Neural cell (in vitro differentiated cells): ENCODE measurements around the gene EML6. TPM values are rescaled to one million over a fixed set of nuclear protein-coding genes. Genes with fewer than 3 reads are reported as not detected.

ENCODE experiments used
- H2AFZ ChIP-seq: fragments of 200-600, 300-800 bp; sonication (generic), shearing (Covaris generic); 2 replicates; pipeline ENCODE4 v1.6.0; 2014; ENCODE audit warnings: low read depth, mild to moderate bottlenecking, antibody characterized with exemption, low read length, moderate library complexity
- H3F3A ChIP-seq: fragments of 200-600 bp; shearing (Covaris generic); 2 replicates; pipeline ENCODE4 v1.6.1; 2016; ENCODE audit warnings: mild to moderate bottlenecking, moderate library complexity, mixed read lengths, antibody characterized with exemption, low read length; ENCODE audit not compliant: insufficient read depth, poor library complexity, severe bottlenecking
- H3K27ac ChIP-seq: fragments of 200-600, 300-800 bp; sonication (generic), shearing (Covaris generic); 2 replicates; pipeline ENCODE4 v1.5.1; 2014; ENCODE audit warnings: mild to moderate bottlenecking, low read length, moderate library complexity
- H3K27me3 ChIP-seq: fragments of 300-800, 200-600 bp; sonication (generic), shearing (Covaris generic); 2 replicates; pipeline ENCODE4 v1.6.0; 2014; ENCODE audit warnings: mild to moderate bottlenecking, low read depth, low read length, moderate library complexity; ENCODE audit not compliant: insufficient read depth
- H3K36me3 ChIP-seq: fragments of 300-800, 200-600 bp; sonication (generic), shearing (Covaris generic); 2 replicates; pipeline ENCODE4 v1.5.1; 2014; ENCODE audit warnings: mild to moderate bottlenecking, antibody characterized with exemption, low read length, moderate library complexity; ENCODE audit not compliant: insufficient read depth
- H3K4me2 ChIP-seq: fragments of 300-800, 200-600 bp; sonication (generic), shearing (Covaris generic); 2 replicates; pipeline ENCODE4 v1.6.0; 2014; ENCODE audit warnings: mild to moderate bottlenecking, low read length
- H3K4me3 ChIP-seq: fragments of 300-800, 200-600 bp; sonication (generic), shearing (Covaris generic); 2 replicates; pipeline ENCODE4 v1.5.1; 2014; ENCODE audit warnings: mild to moderate bottlenecking, low read length, moderate library complexity
- H3K79me2 ChIP-seq: fragments of 200-600 bp; shearing (Covaris generic); replicated peaks from 2 replicates; pipeline ENCODE4 v1.6.0; 2014; ENCODE audit warnings: mild to moderate bottlenecking, low read length, moderate library complexity; ENCODE audit not compliant: insufficient read depth
- H3K9ac ChIP-seq: fragments of 300-800, 200-600 bp; sonication (generic), shearing (Covaris generic); 2 replicates; pipeline ENCODE4 v1.6.1; 2016; ENCODE audit warnings: mild to moderate bottlenecking, low read length, mixed read lengths
- H3K9me2 ChIP-seq: fragments of 200-600 bp; shearing (Covaris generic); 2 replicates; pipeline ENCODE4 v1.6.1; 2016; ENCODE audit warnings: mild to moderate bottlenecking, low read length, mixed read lengths; ENCODE audit not compliant: insufficient read depth
- H3K9me3 ChIP-seq: fragments of 200-600, 300-800 bp; sonication (generic), shearing (Covaris generic); 2 replicates; pipeline ENCODE4 v1.6.1; 2016; ENCODE audit warnings: mild to moderate bottlenecking, mixed run types, low read length, moderate library complexity, mixed read lengths
- H4K20me1 ChIP-seq: fragments of 200-600 bp; shearing (Covaris generic); 2 replicates; pipeline ENCODE4 v1.6.1; 2016; ENCODE audit warnings: mild to moderate bottlenecking, mixed run types; ENCODE audit not compliant: insufficient read depth
- CTCF ChIP-seq: fragments of 450-650 bp; IDR thresholded peaks from 2 replicates; pipeline ENCODE4 v1.5.1; 2014; ENCODE audit warnings: antibody characterized with exemption, mild to moderate bottlenecking, moderate library complexity; ENCODE audit not compliant: poor library complexity, severe bottlenecking
- EP300 ChIP-seq: fragments of 450-650 bp; conservative IDR thresholded peaks from 2 replicates; pipeline ENCODE4 v1.6.1; 2014; ENCODE audit warnings: antibody characterized with exemption, mild to moderate bottlenecking, moderate library complexity; ENCODE audit not compliant: poor library complexity, severe bottlenecking
- EZH2 ChIP-seq: fragments of 200-600, 300-800 bp; shearing (Covaris generic), sonication (generic); IDR thresholded peaks from 2 replicates; pipeline ENCODE4 v1.6.1; 2014; ENCODE audit warnings: antibody characterized with exemption, low read length, borderline replicate concordance, mild to moderate bottlenecking; ENCODE audit not compliant: insufficient read depth, poor library complexity, severe bottlenecking
- MXI1 ChIP-seq: fragments of 450-650 bp; conservative IDR thresholded peaks from 2 replicates; pipeline ENCODE4 v1.6.1; 2014; ENCODE audit warnings: antibody characterized with exemption, mild to moderate bottlenecking; ENCODE audit not compliant: poor library complexity, severe bottlenecking
- POLR2AphosphoS5 ChIP-seq: IDR thresholded peaks from 2 replicates; pipeline ENCODE4 v1.6.1; 2012
- RAD21 ChIP-seq: fragments of 450-650 bp; conservative IDR thresholded peaks from 2 replicates; pipeline ENCODE4 v1.6.1; 2014; ENCODE audit warnings: antibody characterized with exemption, mild to moderate bottlenecking, moderate library complexity
- REST ChIP-seq: IDR thresholded peaks from 2 replicates; pipeline ENCODE4 v1.6.1; 2012; ENCODE audit warnings: borderline replicate concordance
- SMC3 ChIP-seq: fragments of 450-650 bp; conservative IDR thresholded peaks from 2 replicates; pipeline ENCODE4 v1.6.1; 2014; ENCODE audit warnings: antibody characterized with exemption, mild to moderate bottlenecking, moderate library complexity; ENCODE audit not compliant: poor library complexity
- TAF1 ChIP-seq: IDR thresholded peaks from 2 replicates; pipeline ENCODE4 v1.6.1; 2012; ENCODE audit warnings: low read depth
- polyA plus RNA-seq: library from polyadenylated mRNA; depleted of rRNA; stranded (reverse); fragments of >200 nt; gene quantifications from 2 replicates; pipeline ENCODE4 v1.2.3, GENCODE V29; 2014

EML6 gene
- polyA plus RNA-seq, 1 donor from 2014 or later, result 13.4 TPM

GRCh38 chr2:54859416-54859815, 136.0 kb downstream of the EML6 start:
- H3K9ac ChIP-seq, result no peak overlapping the region
- H3K4me3 ChIP-seq, result no peak overlapping the region
- no peaks in the 10 kb centered on the region for H3K36me3 ChIP-seq
- TF ChIP-seq POLR2AphosphoS5, result no peak
- TF ChIP-seq MXI1, result no peak
- no peak for TF ChIP-seq REST
- no peak for TF ChIP-seq EZH2
- no peak for TF ChIP-seq EP300
- no peak for TF ChIP-seq TAF1
- no peak overlapping the region for H3K4me2 ChIP-seq
- no peaks in the 10 kb centered on the region for H4K20me1 ChIP-seq
- no peaks in the 10 kb centered on the region for H3K27me3 ChIP-seq
- H3K27ac ChIP-seq, result no peak overlapping the region
- H3F3A ChIP-seq, result no peaks in the 10 kb centered on the region
- H3K9me2 ChIP-seq, result no peaks in the 10 kb centered on the region
- H3K9me3 ChIP-seq, result no peaks in the 10 kb centered on the region
- no peaks in the 10 kb centered on the region for H3K79me2 ChIP-seq
- no peak overlapping the region for H2AFZ ChIP-seq

GRCh38 chr2:54859997-54860701, 136.7 kb downstream of the EML6 start:
- Histone ChIP-seq H3K9me2 (no peaks in the 10 kb centered on the region), H3K4me3 (no peak overlapping the region), H4K20me1 (no peaks in the 10 kb centered on the region), H3K9me3 (no peaks in the 10 kb centered on the region), H3K27me3 (no peaks in the 10 kb centered on the region), H3K27ac (no peak overlapping the region), H2AFZ (no peak overlapping the region), H3K4me2 (no peak overlapping the region), H3F3A (no peaks in the 10 kb centered on the region), H3K79me2 (no peaks in the 10 kb centered on the region), H3K9ac (no peak overlapping the region), H3K36me3 (no peaks in the 10 kb centered on the region)
- TF ChIP-seq REST (no peak), CTCF (no peak), MXI1 (no peak), EZH2 (no peak), POLR2AphosphoS5 (no peak), EP300 (no peak), TAF1 (no peak), SMC3 (no peak), RAD21 (no peak)
